Effector CD8-positive, alpha-beta T cell (primary cell): Measurements from ENCODE around the gene AFG1L.
"Not testable (repeated sequence)": the region's sequence is repeated elsewhere in the genome, so short reads cannot be mapped to it uniquely, and the experiment has no call there.

ENCODE experiments used
- DNase-seq: peaks from one replicate; lab custom pipeline; 2025; lab: John Stamatoyannopoulos, UW
- total RNA-seq, 4 experiments: gene quantifications; one replicate each; lab custom pipeline; 2026; lab: John Stamatoyannopoulos, UW

Gene AFG1L
- total RNA-seq: 4.4 to 8.1 (median 7.1) reads per million in 4 experiments

- DNase-seq: peak; percentile 79
Observed at GRCh38 chr6:108294727-108295625, at the start of gene AFG1L. Gene AFG1L (plus strand): TSS chr6:108295054. CDS start chr6:108295080, 26 bp downstream.

DNA sequence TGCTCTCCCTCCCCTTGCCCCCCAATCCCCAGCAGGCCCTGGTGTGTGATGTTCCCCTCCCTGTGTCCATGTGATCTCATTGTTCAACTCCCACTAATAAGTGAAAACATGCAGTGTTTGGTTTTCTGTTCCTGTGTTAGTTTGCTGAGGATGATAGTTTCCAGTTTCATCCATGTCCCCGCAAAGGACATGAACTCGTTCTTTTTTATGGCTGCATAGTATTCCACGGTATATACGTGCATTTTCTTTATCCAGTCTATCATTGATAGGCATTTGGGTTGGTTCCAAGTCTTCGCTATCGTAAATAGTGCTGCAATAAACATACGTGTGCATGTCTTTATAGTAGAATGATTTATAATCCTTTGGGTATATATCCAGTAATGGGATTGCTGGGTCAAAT lies 49.8 kb upstream of the AFG1L start:
- not testable (repeated sequence) for DNase-seq

DNA sequence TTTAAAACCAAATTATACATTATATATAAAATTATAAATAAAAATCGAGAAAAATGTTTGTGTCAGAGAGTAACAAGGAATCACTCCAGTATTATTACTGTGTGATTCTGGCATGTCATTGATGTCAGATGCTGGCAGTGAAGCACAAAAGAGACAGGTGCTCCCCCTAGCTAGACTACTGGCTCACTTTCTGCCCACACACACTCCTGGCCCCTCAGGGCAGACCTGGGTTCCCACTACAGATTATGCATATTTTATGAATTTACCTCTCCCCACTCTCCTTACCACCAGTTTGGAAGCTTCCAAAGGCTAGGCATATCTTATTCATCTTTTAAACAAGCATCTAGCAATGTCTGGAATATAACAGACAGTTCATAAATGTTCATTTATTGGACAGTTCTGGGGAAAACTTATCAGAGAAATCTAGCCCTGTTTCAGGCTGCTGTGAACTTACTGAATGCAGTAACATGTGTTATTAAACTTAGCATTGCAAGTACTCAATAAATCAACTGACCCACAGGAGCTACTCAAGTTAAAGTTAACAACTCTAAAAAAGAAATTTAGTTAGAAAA lies 46.8 kb upstream of the AFG1L start:
- DNase-seq: no peak

- no peak for DNase-seq
Observed at GRCh38 chr6:108250240-108250866, 44.5 kb upstream of the AFG1L start.

GRCh38 chr6:108251252-108251651 lies 43.6 kb upstream of the AFG1L start:
- DNase-seq: no peak

GRCh38 chr6:108252055-108252454 lies 42.8 kb upstream of the AFG1L start:
- DNase-seq: no peak

- DNase-seq: no peak
Observed at GRCh38 chr6:108253241-108253640, 41.6 kb upstream of the AFG1L start.

- DNase-seq: no peak
Observed at GRCh38 chr6:108254433-108255410, 40.1 kb upstream of the AFG1L start.

DNA sequence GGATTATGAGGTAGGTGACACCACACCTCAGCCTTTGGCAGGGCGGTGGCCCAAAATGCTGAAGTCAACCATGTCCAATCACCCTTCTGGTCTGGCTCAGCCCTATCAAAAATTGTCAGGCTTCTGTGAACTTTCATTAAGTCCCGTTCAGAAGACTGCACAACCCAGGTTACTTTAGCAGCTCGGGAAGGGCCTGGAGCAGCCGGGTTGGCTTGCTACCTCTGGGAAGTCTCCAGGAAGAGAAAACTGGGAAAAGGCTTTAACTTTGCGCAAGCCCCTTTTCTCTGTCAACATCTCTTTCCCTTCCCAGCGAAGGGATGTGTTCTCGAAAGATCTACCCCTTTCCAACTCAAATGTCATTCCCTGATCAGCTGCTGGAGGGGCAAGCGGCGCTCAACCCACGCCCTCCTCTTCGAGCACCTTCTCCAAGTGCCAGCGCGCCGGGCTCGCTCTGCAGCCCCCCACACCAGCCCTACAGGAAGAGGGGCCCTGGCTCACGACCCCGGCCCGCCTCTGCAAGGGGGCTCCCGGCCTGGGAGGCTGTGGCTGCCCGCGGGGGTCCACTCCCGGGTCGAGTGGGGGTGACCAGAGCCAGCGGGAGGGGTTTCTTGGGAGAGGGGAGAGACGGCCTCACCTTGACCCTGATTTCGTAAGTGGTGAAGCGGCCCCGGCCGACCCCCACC lies 34.6 kb upstream of the AFG1L start:
- DNase-seq: peak; percentile 3

DNA sequence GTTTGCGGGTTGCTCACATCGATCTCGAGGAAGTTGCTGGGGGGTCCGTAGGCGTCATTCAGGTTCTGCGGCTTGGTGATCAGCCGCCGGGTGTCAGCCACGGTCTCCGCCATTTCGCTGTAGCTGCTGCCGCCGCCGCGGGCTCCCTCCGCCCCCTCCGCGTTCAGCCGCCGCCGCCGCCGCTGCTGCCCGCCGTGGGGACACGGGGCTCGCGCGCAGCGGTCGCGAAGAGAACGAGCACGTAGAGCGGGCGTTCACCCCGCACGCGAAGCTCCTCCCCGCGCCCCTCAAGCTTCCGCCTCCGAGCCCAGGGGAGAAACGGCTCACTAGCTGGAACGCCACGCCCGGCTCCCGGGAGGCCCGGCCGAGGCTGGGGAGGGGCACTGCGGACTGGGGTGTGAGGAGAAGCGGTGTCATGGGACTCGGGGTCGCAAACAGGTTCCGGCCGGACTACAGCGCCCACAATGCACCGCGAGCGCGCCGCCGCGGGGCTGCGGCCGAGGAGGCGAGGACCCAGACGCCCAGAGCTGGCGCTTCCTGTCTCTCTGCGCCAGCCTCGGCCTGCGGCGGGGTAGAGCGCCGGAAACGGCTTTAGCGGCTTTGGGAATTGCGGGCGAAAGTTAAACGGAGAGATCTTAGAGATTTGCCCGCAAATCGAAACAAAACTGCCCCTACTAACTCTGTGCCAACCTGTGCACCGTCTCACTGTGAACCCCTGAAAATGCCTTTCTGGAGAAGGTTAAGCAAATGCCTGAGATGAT lies 33.9 kb upstream of the AFG1L start, which contains the start of gene SNX3:
Gene SNX3 (minus strand): TSS at position 232 of the 761 bp plus-strand sequence. CDS start 119 bp downstream, at position 113.
- peak; percentile 76 for DNase-seq

GRCh38 chr6:108263371-108263770 lies 31.5 kb upstream of the AFG1L start:
- DNase-seq: no peak

GRCh38 chr6:108268845-108269244 lies 26.0 kb upstream of the AFG1L start:
- no peak for DNase-seq

DNA sequence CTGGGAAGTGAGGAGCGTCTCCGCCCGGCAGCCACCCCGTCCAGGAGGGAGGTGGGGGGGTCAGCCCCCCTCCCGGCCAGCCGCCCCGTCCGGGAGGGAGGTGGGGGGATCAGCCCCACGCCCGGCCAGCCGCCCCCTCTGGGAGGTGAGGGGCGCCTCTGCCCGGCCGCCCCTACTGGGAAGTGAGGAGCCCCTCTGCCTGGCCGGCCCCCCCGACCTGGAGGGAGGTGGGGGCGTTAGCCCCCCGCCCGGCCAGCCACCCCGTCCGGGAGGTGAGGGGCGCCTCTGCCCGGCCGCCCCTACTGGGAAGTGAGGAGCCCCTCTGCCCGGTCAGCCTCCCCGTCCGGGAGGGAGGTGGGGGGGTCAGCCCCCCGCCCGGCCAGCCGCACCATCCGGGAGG lies 24.9 kb upstream of the AFG1L start:
- DNase-seq: not testable (repeated sequence)

DNA sequence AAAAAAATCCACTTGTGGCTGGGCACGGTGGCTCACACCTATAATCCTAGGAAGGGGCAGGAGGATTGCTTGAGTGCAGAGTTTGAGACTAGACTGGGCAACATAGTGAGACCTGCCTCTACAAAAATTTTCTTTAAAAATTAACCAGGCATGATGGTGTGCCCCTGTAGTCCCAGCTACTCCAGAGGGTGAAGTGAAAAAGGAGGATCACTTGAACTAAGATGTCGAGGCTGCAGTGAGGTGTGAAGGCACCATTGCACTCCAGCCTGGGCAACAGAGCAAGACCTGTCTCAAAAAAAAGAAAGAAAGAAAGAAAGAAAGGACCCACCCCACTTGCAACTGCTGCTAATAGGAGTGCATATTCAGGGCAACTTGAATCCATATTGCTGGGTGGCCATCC lies 20.3 kb upstream of the AFG1L start:
- DNase-seq: no peak

- DNase-seq: no peak
Observed at GRCh38 chr6:108275976-108276375, 18.9 kb upstream of the AFG1L start.

DNA sequence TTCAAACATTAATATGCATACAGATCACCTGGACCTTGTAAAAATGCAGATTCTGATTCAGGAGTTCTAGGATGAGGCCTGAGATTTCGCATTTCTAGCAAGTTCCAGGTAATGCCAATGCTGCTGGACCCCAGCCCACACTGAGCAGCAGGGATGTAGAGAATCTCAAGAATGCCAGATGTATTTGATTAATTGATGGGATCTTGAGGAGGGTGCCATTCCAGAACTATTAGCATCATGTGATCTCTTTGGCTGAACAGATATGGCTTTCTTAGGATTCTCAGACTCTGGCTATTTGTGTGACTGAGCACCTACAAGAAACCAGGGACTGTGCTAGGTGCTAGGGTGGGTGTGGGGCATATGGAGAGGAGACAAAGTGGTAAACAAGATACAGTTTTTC lies 17.6 kb upstream of the AFG1L start:
- no peak for DNase-seq

DNA sequence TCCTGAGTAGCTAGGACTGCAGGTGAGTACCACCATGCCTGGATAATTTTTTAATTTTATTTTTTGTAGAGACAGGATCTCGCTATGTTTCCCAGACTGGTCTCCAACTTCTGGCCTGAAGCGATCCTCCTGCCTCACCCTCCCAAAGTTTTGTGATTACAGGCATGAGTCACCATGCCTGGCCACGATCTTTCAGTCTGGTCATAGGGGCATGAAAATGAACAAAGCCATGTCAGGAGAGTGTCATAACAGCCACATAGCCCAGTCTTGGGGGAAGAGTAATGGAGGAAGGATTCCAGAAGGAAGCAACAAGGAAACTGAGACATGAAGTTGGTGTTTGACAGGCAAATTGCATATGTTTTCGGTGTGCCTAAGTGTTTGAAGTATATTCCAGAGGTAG lies 17.0 kb upstream of the AFG1L start:
- no peak for DNase-seq

DNA sequence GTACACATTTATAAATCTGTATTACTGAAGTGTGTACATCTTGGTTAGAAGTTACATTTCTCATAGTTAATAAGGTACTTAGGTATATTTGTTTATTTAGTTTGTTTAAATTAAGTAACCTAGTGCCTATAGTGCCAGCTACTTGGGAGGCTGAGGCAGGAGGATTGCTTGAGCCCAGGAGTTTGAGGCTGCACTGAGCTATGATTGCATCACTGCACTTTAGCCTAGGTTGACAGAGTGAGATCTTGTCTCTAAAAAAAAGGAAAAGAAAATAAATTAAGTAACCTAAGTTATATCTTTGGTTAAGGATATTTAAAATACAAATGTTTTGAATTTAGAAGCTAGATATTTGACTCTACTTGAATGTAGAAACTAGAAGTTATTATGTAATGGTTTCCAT lies 9.5 kb upstream of the AFG1L start:
- no peak for DNase-seq

DNA sequence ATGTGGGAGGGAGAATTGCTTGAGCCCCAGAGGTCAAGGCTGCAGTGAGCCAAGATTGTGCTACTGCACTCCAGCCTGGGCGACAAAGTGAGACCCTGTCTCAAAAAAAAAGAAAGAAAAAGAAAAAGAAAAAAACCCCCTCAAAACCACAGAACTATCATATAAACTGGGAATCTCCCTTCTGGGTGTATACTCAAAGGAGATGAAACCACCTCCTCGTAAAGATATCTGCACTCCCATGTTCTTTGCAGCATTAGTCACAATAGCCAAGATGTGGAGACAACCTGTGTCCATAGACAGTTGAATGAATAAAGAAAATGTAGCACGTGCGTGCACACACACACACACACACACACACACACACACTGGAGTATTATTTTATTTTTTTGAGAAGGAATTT lies 8.5 kb upstream of the AFG1L start:
- no peak for DNase-seq

- no peak for DNase-seq
Observed at GRCh38 chr6:108287373-108287772, 7.5 kb upstream of the AFG1L start.
